WERI-Rb-1 (cell line): Measurements from ENCODE around the gene GSTK1.
"Not testable (repeated sequence)": the region's sequence is repeated elsewhere in the genome, so short reads cannot be mapped to it uniquely, and the experiment has no call there.

Experiments used
- DNase-seq: peaks from one replicate; pipeline ENCODE4 v3.0.0-alpha.2; 2020
- H3K27ac ChIP-seq: fragments of 250-450 bp; sonication (Bioruptor Pico); 2 replicates; pipeline ENCODE4 v1.5.1; 2020; ENCODE audit warnings: mild to moderate bottlenecking, moderate library complexity
- H3K27me3 ChIP-seq: fragments of 250-450 bp; sonication (Bioruptor Pico); 2 replicates; pipeline ENCODE4 v1.5.1; 2021; ENCODE audit warnings: mild to moderate bottlenecking, low read depth, moderate library complexity; ENCODE audit not compliant: insufficient read depth, severe bottlenecking
- H3K36me3 ChIP-seq: fragments of 250-450 bp; sonication (Bioruptor Pico); 2 replicates; pipeline ENCODE4 v1.5.1; 2020; ENCODE audit warnings: mild to moderate bottlenecking, moderate library complexity
- H3K4me3 ChIP-seq: 2 replicates; pipeline ENCODE4 v1.5.1; 2011; ENCODE audit warnings: low read depth, mild to moderate bottlenecking, control low read depth, low read length
- H3K9me3 ChIP-seq: fragments of 250-450 bp; sonication (Bioruptor Pico); 2 replicates; pipeline ENCODE4 v1.5.1; 2021; ENCODE audit warnings: mild to moderate bottlenecking, moderate library complexity; ENCODE audit not compliant: severe bottlenecking
- CTCF ChIP-seq: IDR thresholded peaks from 2 replicates; pipeline ENCODE4 v1.5.1; 2011; ENCODE audit warnings: low read depth, mild to moderate bottlenecking, control low read depth, inconsistent platforms, low read length

Gene GSTK1

GRCh38 chr7:143256932-143257331 lies 6.3 kb upstream of the GSTK1 start:
- no peak for TF ChIP-seq CTCF
- no peak for DNase-seq
- no peaks in the 10 kb centered on the region for H3K9me3 ChIP-seq
- H3K27ac ChIP-seq = no peak overlapping the region
- H3K27me3 ChIP-seq = no peaks in the 10 kb centered on the region
- no peaks in the 10 kb centered on the region for H3K36me3 ChIP-seq
- H3K4me3 ChIP-seq = no peak overlapping the region

GRCh38 chr7:143257501-143257900 lies 5.7 kb upstream of the GSTK1 start:
- H3K36me3 ChIP-seq = no peaks in the 10 kb centered on the region
- no peak for TF ChIP-seq CTCF
- no peak overlapping the region for H3K4me3 ChIP-seq
- DNase-seq = no peak
- no peaks in the 10 kb centered on the region for H3K9me3 ChIP-seq
- no peaks in the 10 kb centered on the region for H3K27me3 ChIP-seq
- H3K27ac ChIP-seq = no peak overlapping the region

GRCh38 chr7:143258831-143259230 lies 4.4 kb upstream of the GSTK1 start:
- Histone ChIP-seq H3K9me3 (no peaks in the 10 kb centered on the region), H3K4me3 (no peak overlapping the region), H3K27me3 (no peaks in the 10 kb centered on the region), H3K36me3 (no peaks in the 10 kb centered on the region), H3K27ac (no peak overlapping the region)
- no peak for DNase-seq
- TF ChIP-seq CTCF = no peak

GRCh38 chr7:143259765-143260164 lies 3.5 kb upstream of the GSTK1 start:
- no peaks in the 10 kb centered on the region for H3K9me3 ChIP-seq
- no peaks in the 10 kb centered on the region for H3K27me3 ChIP-seq
- DNase-seq = no peak
- no peaks in the 10 kb centered on the region for H3K36me3 ChIP-seq
- H3K27ac ChIP-seq = no peak overlapping the region
- no peak overlapping the region for H3K4me3 ChIP-seq
- TF ChIP-seq CTCF = no peak

- no peak for TF ChIP-seq CTCF
- H3K36me3 ChIP-seq = no peaks in the 10 kb centered on the region
- no peak overlapping the region for H3K4me3 ChIP-seq
- H3K27ac ChIP-seq = no peak overlapping the region
- no peaks in the 10 kb centered on the region for H3K27me3 ChIP-seq
- no peaks in the 10 kb centered on the region for H3K9me3 ChIP-seq
- DNase-seq = no peak
Measured at GRCh38 chr7:143261901-143262300, 1.3 kb upstream of the GSTK1 start.

- not testable (repeated sequence) for H3K9me3 ChIP-seq, H3K4me3 ChIP-seq, H3K27me3 ChIP-seq, H3K27ac ChIP-seq, DNase-seq
- peaks cover 11% of the 10 kb centered on the region for H3K36me3 ChIP-seq
Measured at GRCh38 chr7:143264196-143264568, 941 bp downstream of the GSTK1 start.
